ENCODE data around the gene IMMT. TPM values are rescaled to one million over a fixed set of nuclear protein-coding genes. Genes with fewer than 3 reads are reported as not detected.
"Not testable (repeated sequence)": the region's sequence is repeated elsewhere in the genome, so short reads cannot be mapped to it uniquely, and the experiment has no call there.

IMMT gene
- total RNA-seq: 70.4 to 74.2 TPM (median 72.6 TPM) in 3 replicates

DNA sequence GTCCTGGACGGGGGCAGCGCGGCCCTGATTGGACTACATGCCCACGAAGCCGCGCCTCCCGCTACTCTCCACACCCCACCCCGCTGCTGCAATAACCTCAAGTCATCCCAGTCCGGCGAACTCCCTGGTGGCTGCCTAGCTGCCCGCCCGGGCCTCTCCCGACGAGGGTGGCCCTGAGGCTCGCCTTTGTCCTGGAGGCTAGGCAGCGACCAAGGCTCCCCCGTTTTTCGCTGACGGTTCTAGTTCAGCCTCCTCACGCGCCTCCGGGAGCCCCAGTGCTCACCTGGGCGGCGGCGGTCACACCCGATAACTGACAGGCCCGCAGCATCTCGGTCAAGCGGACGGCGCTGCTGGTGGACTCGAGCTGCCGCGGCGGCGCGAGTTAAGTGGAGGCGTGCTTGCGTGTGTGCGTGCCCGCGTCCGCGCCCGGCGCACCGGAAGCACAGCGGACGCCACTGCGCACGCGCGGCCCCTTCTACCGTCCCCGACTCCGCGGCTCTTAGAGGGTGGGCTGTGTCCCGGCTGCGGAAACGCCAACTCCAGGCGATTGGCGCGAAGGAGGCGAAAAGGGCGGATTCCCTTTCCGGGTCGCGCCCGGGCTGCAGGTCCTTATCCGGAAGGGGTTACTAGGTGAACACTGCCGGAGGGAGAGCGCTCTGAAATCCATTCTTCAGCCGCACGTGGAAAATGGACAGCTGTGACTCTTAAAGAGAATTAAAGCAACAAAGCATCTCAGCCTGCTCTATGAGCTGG, at the start of gene IMMT:
Gene IMMT (minus strand): TSS at position 408 of the 753 bp plus-strand sequence. CDS start 80 bp downstream, at position 328.
- peaks cover 3% of the 10 kb centered on the region for H3K36me3 Mint-ChIP-seq
- DNase-seq (ENCODE audit: low spot score in 2 of 2, unreplicated experiment in 2 of 2): peak; percentile 91 to 92
- H3K27me3 Mint-ChIP-seq (ENCODE audit: low read depth): no peaks in the 10 kb centered on the region
- no peaks in the 10 kb centered on the region for H3K9me3 Mint-ChIP-seq
- H3K27ac Mint-ChIP-seq: peak within 1 kb of the TSS; percentile 97
- peaks cover 34% of the 10 kb centered on the region for H3K4me1 Mint-ChIP-seq
- peak within 1 kb of the TSS; percentile 81 for H3K4me3 Mint-ChIP-seq
- TF ChIP-seq, protein P1, sequence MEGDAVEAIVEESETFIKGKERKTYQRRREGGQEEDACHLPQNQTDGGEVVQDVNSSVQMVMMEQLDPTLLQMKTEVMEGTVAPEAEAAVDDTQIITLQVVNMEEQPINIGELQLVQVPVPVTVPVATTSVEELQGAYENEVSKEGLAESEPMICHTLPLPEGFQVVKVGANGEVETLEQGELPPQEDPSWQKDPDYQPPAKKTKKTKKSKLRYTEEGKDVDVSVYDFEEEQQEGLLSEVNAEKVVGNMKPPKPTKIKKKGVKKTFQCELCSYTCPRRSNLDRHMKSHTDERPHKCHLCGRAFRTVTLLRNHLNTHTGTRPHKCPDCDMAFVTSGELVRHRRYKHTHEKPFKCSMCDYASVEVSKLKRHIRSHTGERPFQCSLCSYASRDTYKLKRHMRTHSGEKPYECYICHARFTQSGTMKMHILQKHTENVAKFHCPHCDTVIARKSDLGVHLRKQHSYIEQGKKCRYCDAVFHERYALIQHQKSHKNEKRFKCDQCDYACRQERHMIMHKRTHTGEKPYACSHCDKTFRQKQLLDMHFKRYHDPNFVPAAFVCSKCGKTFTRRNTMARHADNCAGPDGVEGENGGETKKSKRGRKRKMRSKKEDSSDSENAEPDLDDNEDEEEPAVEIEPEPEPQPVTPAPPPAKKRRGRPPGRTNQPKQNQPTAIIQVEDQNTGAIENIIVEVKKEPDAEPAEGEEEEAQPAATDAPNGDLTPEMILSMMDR (IDR thresholded peaks at IDR 0.05; ENCODE audit: unreplicated experiment): no peak

DNA sequence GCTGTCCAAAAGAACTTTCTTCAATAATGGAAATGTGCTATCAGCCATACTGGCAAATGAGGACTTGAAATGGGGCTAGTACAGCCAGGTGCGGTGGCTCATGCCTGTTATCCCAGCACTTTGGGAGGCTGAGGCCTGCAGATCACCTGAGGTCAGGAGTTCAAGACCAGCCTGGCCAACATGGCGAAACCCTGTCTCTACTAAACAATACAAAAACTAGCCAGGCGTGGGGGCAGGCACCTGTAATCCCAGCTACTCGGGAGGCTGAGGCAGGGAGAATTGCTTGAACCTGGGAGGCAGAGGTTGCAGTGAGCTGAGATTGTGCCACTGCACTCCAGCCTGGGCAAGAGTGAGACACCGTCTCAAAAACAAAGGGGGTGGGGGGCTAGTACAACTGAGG, 49.5 kb upstream of the IMMT start:
- Mint-ChIP-seq H3K27ac (peak overlapping the region; percentile 89), H3K4me1 (peaks cover 26% of the 10 kb centered on the region)
- not testable (repeated sequence) for H3K4me3 Mint-ChIP-seq; H3K9me3 Mint-ChIP-seq; H3K27me3 Mint-ChIP-seq (ENCODE audit: low read depth); DNase-seq (ENCODE audit: low spot score in 2 of 2, unreplicated experiment in 2 of 2); H3K36me3 Mint-ChIP-seq

DNA sequence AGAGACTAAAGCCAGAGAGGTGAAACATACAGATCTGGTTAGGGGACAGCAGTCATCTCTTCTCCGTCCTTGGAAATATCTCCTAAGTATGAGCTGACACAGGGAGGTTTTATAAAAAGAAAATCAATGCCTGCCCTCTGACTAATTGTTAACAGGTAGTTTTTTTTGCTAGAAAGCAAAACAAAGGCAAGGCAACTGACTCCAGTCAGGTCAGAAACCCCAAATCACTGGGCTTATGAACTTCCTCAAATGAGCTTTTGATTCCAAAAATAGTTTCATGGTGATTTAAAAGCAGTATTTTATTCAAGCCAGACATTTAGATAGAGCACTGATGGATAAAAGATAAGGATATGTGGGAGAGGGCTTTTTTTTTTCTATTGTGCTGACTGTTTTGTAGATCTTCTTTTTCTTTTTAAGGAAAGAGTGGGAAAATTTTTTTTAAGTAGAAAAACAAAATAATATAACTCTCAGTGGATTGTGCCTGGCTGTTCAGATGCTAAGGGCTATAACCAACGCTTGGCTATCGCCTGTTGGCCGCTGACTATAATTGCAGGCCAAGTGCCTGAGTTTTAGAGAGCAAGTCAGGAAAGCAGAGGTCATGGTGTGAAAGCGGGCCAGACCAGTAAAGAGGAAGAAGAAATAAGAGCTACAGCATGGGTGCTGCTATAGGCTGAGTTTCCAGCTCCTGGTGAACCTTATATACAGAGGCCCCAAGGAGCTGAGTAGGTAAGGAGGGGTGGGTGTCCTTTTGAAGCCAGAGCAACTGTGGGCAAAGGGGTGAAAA, 48.9 kb upstream of the IMMT start:
- Mint-ChIP-seq H3K36me3 (no peaks in the 10 kb centered on the region), H3K27ac (peak overlapping the region; percentile 62), H3K27me3 (ENCODE audit: low read depth) (peaks cover 4% of the 10 kb centered on the region), H3K4me1 (peaks cover 22% of the 10 kb centered on the region), H3K4me3 (no peak overlapping the region), H3K9me3 (peaks cover 6% of the 10 kb centered on the region)
- DNase-seq (ENCODE audit: low spot score in 2 of 2, unreplicated experiment in 2 of 2): no peak
- TF ChIP-seq, protein P1 (IDR thresholded peaks at IDR 0.05; ENCODE audit: unreplicated experiment): no peak

DNA sequence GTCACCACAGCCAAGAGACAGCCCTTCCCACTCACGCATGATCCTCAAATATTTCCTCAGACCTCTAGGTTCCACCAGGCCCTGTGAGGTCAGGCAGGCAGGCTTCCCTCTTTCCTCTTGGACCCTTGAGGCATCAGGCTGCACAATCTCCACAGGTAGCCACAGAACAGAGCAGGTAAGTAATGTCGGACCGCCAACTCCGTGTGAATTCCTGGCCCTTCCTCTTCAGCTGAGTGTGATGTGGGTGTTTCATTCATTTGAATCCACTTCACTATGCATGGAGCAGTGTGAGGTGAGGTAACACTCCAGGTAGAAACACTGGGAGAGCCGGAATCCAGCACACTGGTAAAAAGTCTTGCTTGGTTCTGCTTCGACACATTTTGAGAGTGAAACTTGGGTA, 48.0 kb upstream of the IMMT start:
- Mint-ChIP-seq H3K36me3 (no peaks in the 10 kb centered on the region), H3K4me1 (peaks cover 22% of the 10 kb centered on the region), H3K9me3 (peaks cover 6% of the 10 kb centered on the region), H3K27me3 (ENCODE audit: low read depth) (peaks cover 8% of the 10 kb centered on the region), H3K27ac (peak overlapping the region; percentile 62), H3K4me3 (no peak overlapping the region)
- DNase-seq (ENCODE audit: low spot score in 2 of 2, unreplicated experiment in 2 of 2): no peak
- TF ChIP-seq, protein P1 (IDR thresholded peaks at IDR 0.05; ENCODE audit: unreplicated experiment): no peak

DNA sequence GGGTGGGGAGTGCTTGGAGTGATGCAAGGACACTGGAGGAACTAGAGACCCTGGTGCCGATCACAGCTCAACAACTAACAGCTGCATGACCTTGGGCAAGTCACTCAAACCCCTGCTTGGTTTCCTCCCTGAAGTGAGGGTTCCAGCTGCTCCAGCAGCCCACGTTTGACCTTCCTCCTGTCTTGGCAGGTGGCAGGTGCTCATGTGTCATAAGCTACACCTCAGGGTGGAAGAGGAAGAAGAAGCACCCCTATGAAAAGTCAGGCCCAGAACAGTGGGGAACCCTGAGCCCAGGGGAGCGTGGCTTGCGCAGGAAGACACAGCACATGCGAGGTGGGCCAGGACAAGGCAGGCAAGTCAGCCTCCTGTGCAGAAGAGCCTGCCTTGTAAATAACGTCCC, 46.3 kb upstream of the IMMT start:
- peaks cover 12% of the 10 kb centered on the region for H3K27me3 Mint-ChIP-seq (ENCODE audit: low read depth)
- TF ChIP-seq, protein P1 (IDR thresholded peaks at IDR 0.05; ENCODE audit: unreplicated experiment): no peak
- DNase-seq (ENCODE audit: low spot score in 2 of 2, unreplicated experiment in 2 of 2): no peak
- no peaks in the 10 kb centered on the region for H3K36me3 Mint-ChIP-seq
- no peak overlapping the region for H3K27ac Mint-ChIP-seq
- H3K4me1 Mint-ChIP-seq: peaks cover 22% of the 10 kb centered on the region
- H3K4me3 Mint-ChIP-seq: no peak overlapping the region
- H3K9me3 Mint-ChIP-seq: peaks cover 6% of the 10 kb centered on the region

DNA sequence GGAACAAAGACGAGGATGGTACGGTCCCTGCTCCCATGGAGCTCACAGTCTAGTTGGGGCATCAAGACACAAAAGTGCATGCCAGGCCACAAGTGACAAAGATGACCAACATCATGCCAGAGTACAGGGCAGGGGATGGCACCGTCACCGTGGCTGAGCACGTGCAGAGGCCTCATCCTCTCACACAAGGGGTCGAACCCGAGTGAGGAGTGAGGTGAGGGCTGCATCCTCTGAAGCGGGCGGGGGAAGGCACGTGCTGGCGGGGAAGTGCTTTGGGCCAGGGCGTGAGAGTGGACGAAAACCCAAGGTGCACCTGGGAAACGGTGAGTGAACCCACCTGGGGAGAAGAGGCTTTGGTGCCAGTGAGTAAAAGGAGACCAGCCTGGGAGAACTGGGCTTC, 45.0 kb upstream of the IMMT start:
- DNase-seq (ENCODE audit: low spot score in 2 of 2, unreplicated experiment in 2 of 2): no peak
- Mint-ChIP-seq H3K4me1 (peaks cover 19% of the 10 kb centered on the region), H3K4me3 (no peak overlapping the region), H3K9me3 (peaks cover 6% of the 10 kb centered on the region), H3K27ac (no peak overlapping the region), H3K27me3 (ENCODE audit: low read depth) (peaks cover 13% of the 10 kb centered on the region), H3K36me3 (no peaks in the 10 kb centered on the region)
- TF ChIP-seq, protein P1 (IDR thresholded peaks at IDR 0.05; ENCODE audit: unreplicated experiment): no peak
